ENCODE data around the gene LTBP1.

The LTBP1 gene

DNA sequence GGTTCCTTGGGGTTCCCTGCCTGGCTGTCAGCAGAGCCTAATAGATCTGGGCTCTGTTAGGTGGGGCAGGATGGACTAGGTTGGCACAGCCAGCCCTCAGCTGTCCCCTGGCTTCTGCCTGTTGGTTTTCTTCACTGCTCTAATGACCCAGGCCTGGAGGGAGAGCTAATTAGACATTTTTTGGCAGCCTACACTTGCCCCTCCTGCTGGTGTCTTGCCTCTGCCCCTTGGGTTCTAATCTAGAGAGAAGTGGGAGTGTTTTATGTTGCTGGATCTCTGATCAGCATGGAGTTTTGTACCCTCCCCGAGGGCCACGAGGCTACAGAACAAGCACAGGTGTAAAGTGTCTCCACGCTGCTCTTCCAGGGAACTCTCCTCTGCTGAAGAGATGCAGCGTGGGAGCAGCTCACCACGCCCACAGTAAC is 330.3 kb downstream of the LTBP1 start:
- no peak for FAIRE-seq

DNA sequence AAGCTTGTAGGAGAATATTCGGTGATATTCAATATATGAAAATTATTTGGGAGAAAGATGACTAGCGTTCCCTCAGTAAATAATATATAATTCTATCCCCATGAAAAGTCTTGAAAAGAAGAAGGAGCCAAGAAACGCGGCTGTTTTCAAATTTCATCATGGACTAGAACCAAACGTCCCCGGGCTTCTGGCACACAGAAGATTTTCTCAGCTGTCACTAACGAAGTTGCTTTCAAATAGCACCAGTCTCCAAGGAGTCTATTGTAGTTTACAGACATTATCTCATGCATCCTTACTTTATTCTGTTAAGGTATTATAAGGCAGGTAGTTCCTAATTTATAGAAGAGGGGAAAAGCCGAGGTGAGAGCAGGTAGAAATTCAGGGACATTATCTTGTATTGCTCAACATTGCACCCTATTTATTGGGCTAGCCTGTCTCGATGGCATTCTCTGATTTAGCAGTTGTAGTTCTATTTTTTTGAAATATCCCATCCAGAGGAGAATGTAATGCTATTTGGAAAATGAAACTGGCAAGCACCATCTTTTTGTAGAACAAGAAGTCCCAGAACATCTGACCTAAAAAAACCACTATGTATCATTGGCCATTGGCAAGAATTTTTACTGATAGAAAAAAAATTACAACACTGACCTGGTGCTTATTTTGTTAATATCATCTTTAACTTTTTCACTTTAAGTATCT is 331.6 kb downstream of the LTBP1 start:
- no peak for FAIRE-seq

DNA sequence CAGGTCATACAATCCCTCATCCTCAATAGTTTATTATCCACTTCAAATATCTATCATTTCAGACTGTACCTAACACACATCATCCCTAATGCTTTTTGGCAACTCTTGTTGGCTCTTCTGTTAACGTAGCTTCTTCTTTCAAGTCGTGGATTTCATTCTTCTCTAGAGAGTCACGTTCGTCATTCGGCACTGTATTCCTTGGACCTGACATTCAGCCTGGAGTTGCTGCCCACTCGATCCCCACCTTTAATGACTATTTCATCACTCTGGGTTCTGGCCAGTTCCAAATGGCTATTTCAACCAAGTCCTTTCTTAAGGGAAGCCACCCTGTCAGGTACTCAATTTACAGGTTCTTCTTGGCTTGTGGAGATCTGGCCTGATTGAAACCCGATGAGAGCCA is 337.5 kb downstream of the LTBP1 start:
- FAIRE-seq, result no peak

GRCh38 chr2:33287507-33288005 is 340.8 kb downstream of the LTBP1 start:
- FAIRE-seq, result no peak

- FAIRE-seq, result no peak
These were observed 341.3 kb downstream of the LTBP1 start for GRCh38 chr2:33288011-33288410.

DNA sequence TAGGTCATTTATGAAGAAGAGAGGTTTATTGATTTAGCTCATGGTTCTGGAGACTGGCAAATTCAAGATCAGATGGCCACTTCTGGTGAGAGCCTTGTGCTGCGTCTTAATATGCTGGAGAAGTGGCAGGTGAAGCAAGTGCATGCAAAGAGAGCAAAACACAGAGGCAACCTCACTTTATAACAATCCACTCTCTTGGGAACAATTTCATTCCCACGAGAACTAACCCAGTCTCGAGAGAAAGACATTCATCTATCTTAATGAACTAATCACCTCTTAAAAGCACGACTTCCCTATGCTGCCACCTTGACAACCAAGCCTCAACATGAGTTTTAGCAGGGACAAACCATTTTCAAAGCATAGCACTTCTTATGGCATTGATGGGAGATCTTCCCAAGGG is 343.2 kb downstream of the LTBP1 start:
- FAIRE-seq, result no peak

DNA sequence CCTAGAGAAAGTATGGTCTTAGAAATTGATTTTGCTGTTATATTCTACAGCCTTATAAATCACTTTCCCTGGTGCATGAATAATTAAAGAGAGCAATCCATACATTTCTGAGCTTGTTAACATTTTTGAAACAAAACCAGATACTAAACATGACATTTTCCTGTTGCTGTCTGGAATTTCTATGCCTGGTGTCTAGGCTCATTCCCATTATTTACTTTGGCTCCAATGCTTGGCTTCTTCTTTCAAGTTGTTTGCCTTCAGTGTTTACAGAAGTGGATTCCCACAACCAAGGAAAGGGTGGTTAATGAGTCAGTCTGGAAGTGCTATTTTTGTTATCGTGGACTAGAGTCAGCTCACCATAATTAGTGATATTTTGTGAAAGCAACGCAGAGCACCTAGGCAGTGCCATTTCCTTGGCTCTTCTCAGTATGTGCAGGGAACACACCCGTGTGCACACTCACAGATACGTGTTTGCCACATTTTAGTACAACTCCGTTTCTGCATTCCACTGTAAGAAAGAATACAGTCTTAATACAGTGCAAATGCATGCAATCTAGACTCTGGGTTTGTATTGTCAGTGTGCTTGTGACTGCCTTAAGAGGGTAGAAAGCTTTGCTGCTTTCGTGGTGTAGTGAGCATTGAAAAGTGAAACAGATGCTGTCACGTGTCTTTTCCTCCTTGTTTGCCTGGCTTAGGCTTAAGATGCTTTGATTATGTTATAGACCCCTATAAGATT is 344.7 kb downstream of the LTBP1 start:
- FAIRE-seq, result no peak

GRCh38 chr2:33292063-33292462 is 345.3 kb downstream of the LTBP1 start:
- no peak for FAIRE-seq

- FAIRE-seq, result no peak
These were observed 346.3 kb downstream of the LTBP1 start for GRCh38 chr2:33292981-33293595.

- no peak for FAIRE-seq
These were observed 351.5 kb downstream of the LTBP1 start for GRCh38 chr2:33298233-33298632.

DNA sequence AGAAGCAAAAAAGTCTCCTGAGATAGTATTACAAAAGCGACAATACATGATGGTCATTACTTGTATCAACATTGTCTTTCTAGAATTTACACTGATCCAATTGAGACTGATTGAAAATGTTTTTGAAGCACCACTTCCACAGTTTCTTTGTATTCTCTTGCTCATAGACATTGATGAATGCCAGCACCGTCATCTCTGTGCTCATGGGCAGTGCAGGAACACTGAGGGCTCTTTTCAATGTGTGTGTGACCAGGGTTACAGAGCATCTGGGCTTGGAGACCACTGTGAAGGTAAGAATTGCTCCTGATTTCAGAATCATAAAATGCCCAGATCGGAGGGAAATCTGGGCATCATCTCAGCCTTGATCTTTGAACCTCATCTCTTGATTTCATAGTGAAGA is 354.6 kb downstream of the LTBP1 start:
- FAIRE-seq, result no peak

- no peak for FAIRE-seq
These were observed 355.6 kb downstream of the LTBP1 start for GRCh38 chr2:33302348-33302747.

DNA sequence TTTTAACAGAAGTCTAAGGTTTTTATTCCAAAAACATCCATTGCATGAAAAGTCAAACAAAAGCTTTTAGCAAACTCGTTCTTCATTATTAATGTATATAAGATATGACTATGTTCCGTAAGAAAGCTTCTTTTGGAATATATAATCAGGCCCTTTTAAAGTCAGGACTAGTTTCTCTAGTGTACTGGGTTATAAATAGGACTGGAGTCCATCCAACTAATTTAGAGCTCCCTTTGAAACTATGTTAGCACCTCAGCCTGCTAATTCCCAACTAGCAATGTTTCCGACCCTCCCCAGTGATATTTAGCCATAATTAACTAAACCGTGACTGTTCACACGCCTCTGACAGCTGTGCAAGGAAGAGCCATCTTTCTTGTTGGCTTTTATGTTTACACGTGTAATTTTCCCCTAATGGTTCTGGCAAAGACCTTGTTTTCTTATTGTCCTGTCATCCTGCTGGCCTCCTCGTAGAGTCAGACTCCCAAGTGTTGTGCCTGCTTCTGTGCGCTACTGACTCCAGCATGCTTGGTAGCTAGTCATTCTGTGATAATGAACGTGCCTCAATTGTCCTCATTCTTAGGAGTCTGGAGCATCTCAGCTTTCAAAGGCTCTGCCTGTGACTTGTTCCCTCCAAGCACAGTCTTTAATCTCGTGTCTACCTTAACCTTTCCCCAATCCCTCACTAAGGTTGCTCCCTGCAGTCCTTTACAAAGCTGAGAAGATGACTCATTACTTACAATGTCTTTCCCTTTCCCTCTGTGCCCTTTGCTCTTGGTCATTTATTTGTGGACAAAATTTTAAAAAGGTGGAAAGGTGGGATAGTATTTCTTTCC is 357.5 kb downstream of the LTBP1 start:
- FAIRE-seq, result no peak

GRCh38 chr2:33307659-33308270 is 361.0 kb downstream of the LTBP1 start:
- no peak for FAIRE-seq

DNA sequence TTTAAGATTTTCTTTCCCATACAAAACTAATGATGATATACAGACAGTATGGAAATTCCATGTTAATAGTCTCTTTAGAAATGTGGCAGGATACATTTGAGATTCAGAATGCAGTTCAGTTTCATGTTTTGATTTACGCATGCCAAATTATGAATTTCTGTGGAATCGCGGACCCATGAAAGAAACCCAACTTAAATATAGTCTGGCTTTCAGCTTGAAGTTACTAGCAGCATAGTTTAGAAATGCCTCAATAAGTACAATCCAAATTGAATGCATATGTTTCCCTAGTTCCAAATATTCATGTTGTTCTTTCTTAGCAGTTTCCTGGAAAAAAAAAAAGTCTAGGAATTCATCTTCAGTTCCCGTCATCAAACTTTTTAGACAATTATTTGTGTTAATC is 365.6 kb downstream of the LTBP1 start:
- no peak for FAIRE-seq

DNA sequence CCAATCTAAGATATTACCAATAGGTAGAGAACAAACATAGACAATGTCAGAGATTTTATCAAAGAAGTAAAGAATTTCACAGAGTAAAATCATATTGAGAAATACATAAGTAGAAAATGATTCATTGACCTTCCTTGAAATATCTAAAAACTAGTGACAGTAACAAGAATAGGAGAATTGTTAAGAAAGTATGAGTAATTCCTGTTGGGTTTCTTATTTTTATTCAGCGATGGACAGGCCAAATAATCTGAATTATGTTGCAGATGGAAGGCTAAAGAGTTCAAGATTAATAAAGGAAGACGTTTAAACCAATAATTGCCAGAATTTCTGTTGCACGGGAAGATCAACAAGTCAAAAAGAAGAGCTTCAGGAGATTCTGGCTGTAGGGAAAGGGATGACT is 366.3 kb downstream of the LTBP1 start:
- no peak for FAIRE-seq

DNA sequence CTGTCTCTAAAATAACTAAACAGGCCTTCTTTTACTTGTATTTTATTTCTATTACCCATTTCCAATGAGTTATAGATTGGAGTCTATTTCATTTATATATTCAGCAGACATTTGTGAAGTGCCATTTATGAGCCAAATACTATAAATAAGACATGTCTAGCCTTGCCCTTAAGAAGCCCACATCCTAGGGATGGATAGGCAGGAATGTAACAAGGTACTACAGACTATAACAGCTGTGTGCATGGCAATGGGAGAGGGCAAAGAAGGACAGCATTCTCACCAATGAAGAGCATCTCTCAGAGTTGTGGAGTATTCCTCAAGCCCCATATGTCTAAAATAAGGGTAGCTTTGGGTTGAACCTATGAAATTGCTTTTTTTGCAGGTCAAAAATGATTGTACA is 367.8 kb downstream of the LTBP1 start:
- no peak for FAIRE-seq

GRCh38 chr2:33316328-33316727 is 369.6 kb downstream of the LTBP1 start:
- FAIRE-seq, result no peak

- no peak for FAIRE-seq
These were observed 370.7 kb downstream of the LTBP1 start for GRCh38 chr2:33317369-33318007.

DNA sequence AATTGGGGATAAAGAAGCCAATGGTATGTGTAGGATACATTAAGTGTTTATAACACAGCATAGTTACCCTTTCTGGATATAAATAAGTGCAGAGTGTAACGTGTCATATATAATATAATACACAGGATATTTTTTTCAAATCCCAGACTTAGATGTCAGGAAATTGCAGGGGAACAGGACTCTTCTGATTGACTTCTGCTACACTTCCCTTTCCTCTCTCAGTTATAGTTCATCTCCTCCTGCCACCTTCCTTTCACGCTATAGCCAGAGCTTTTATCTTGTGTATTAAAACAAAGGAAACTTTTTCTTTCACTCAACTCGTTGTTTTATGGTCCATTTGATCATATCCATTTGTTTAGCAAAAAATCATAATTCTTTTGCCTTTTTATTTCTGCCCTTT is 371.7 kb downstream of the LTBP1 start:
- no peak for FAIRE-seq

- FAIRE-seq, result no peak
These were observed 373.8 kb downstream of the LTBP1 start for GRCh38 chr2:33320573-33320972.

DNA sequence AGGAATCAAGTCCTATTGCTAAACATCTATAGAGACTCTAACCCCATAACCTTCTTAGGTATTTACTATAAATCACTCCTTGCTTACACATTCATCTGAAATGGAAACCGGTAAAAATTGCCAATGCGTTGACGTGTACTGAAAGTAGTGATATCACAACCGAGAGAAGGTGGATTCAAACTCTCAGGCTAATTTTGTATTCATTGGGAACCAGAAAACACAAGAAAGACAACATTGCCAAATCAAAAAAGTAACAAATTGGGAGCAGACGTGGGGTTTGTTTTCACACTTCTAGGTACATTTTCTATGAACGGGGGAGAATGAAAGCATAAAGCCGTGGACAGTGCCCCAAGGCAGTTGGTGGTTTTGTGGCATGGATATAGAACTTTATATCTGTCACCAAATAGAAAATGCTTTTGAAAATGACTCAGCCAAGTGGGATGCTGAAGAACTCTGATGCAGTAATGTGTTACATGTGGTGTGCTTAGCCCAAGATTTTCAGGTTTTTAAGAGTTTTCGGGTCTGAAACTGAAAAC is 374.6 kb downstream of the LTBP1 start:
- FAIRE-seq, result no peak

Data from G401.6 (cell line).